ENCODE data around the gene JARID2. TPM values are rescaled to one million over a fixed set of nuclear protein-coding genes. Genes with fewer than 3 reads are reported as not detected.

Gene JARID2
- total and polyA plus RNA-seq, 9 of the 15 experiments (the other 6 are each of a cell fraction or from before 2014, with no cell fraction given) = 5.0 to 29.0 (median 15.6) TPM

DNA sequence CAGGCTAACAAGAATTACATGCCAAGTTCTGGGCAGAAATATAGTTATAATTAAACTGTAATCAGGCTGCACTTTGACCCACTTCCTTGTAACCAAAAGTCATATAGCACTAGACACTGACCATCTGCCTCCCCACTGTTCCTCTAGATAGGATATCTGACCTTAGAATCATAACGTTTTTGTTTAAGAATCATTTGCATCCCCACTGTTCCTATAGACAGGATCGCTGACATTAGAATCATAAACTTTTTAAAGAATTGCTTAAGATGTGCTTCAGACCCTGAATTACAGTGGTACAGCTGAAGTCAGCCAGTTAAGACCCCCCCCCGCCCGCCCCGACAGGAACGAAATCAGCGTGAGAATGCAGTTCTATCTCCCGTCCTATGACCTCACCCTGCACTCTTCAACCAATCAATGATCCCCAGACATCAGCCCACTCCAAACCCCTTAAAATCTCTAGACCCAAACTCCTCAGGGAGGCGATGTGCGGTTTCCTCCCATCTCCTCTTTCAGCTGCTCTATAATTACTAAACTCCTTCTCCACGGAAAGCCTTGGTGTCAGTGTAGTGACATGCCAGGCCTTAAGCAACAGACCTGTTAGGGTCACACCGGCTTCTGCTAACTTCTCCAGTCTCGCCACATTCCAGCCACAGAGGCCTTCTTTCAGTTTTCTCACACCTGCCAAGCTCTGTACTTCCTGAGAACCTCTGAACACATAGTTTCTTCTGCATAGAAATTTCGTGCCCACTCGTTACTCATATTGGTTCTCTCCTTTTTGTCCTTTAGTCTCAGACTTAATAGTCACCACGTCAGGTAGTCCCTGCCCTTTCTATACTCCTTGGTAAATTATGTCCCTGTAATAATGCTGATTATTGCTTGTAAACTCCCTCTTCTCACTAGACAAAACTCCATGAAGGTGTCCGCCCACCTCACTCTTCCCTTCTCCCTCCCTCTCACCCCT, 323.4 kb downstream of the JARID2 start:
- ChIA-PET CTCF (ENCODE audit: low intra/inter-chr PET ratio) (no interaction called here), POLR2A (interaction anchor here (0.6 to 1.8 kb wide), 8 partner anchors 9 to 928 kb away, joined by 3 to 9 read pairs (median 4); no protein-coding TSS in a partner anchor)
- ATAC-seq (peak; percentile 98), DNase-seq (ENCODE audit: extremely low read depth in 1 of 4, low spot score in 3 of 4) (peak; percentile 78 to 91 (median 86)), FAIRE-seq (peak; percentile 87)
- Histone ChIP-seq H3K27me3 (ENCODE audit: control insufficient read depth in 2 of 2, insufficient read depth in 2 of 2, low read length in 2 of 2) (no peaks in the 10 kb centered on the region), H3K4me1 (replicated peaks in 1 of 2; ENCODE audit: control insufficient read depth in 2 of 2, insufficient read depth in 2 of 2, low read length in 2 of 2) (peaks cover 6 to 28% of the 10 kb centered on the region in 2 experiments; a peak in 4 of 5 replicates), H2AFZ (ENCODE audit: low read depth, low read length) (peak overlapping the region; percentile 82), H4K20me1 (replicated peaks; ENCODE audit: control insufficient read depth, insufficient read depth, low read length) (no peaks in the 10 kb centered on the region), H3K27ac (ENCODE audit: extremely low read depth, low read depth, low read length) (peak overlapping the region; percentile 92), H3K4me3 (no peak overlapping the region), H3K79me2 (ENCODE audit: control insufficient read depth, insufficient read depth, low read length) (peaks cover 15% of the 10 kb centered on the region), H3K9me3 (replicated peaks; ENCODE audit: control insufficient read depth, insufficient read depth, low read depth, low read length) (peaks cover 4% of the 10 kb centered on the region; the same call in 1 of the 2 replicates), H3K4me2 (ENCODE audit: insufficient read depth, low read length) (peak overlapping the region; percentile 67), H3K36me3 (ENCODE audit: control insufficient read depth, insufficient read depth, low read length) (peaks cover 6% of the 10 kb centered on the region; the same call in 1 of the 3 replicates), H3K9ac (ENCODE audit: insufficient read depth in 1 of 2, low read depth in 2 of 2, low read length in 2 of 2) (peak overlapping the region; percentile 46 to 69; a peak in 3 of 4 replicates), H3K9me1 (ENCODE audit: control insufficient read depth, insufficient read depth, low read length) (no peaks in the 10 kb centered on the region)
- WGBS (ENCODE audit: insufficient coverage, low coverage, missing lambda C conversion rate) = 10% methylated on average over 17 of the region's 17 CpGs
- in situ Hi-C loops (cut with MboI) = no loop called here
- intact Hi-C loops (cut with micrococcal nuclease) = loop anchor here (1.0 kb wide), 2 partner anchors 14 to 52 kb away; no protein-coding TSS in a partner anchor
- TSS peak; percentile 56 for BruUV-seq (replicated peaks)
- TF ChIP-seq FOXK1 (CRISPR knock-in tag; IDR thresholded peaks at IDR 0.05; ENCODE audit: borderline replicate concordance) (peak; percentile 52; the same call in 1 of the 2 replicates), TAF7 (tag; IDR thresholded peaks at IDR 0.05) (no peak), SREBF1 (IDR thresholded peaks at IDR 0.05; ENCODE audit: borderline replicate concordance, low read depth, low read length) (peak; percentile 86; the same call in 1 of the 2 replicates), KAT7 (CRISPR knock-in tag; IDR thresholded peaks at IDR 0.05; ENCODE audit: borderline replicate concordance) (no peak), EZH2 (IDR thresholded peaks at IDR 0.05; ENCODE audit: borderline replicate concordance, low read depth, low read length) (no peak), ZNF695 (CRISPR knock-in tag; IDR thresholded peaks at IDR 0.05) (0 out of 2 replicates have a peak, but pooled peaks have one; percentile 32), ZNF76 (CRISPR knock-in tag; IDR thresholded peaks at IDR 0.05; ENCODE audit: borderline replicate concordance) (no peak), SP2 (IDR thresholded peaks at IDR 0.05; ENCODE audit: extremely low read depth, low read depth, low read length, poor library complexity, severe bottlenecking) (no peak)
- TF ChIP-seq, protein P1, sequence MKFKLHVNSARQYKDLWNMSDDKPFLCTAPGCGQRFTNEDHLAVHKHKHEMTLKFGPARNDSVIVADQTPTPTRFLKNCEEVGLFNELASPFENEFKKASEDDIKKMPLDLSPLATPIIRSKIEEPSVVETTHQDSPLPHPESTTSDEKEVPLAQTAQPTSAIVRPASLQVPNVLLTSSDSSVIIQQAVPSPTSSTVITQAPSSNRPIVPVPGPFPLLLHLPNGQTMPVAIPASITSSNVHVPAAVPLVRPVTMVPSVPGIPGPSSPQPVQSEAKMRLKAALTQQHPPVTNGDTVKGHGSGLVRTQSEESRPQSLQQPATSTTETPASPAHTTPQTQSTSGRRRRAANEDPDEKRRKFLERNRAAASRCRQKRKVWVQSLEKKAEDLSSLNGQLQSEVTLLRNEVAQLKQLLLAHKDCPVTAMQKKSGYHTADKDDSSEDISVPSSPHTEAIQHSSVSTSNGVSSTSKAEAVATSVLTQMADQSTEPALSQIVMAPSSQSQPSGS (CRISPR knock-in tag; IDR thresholded peaks at IDR 0.05) = no peak
- TF ChIP-seq, protein P2, sequence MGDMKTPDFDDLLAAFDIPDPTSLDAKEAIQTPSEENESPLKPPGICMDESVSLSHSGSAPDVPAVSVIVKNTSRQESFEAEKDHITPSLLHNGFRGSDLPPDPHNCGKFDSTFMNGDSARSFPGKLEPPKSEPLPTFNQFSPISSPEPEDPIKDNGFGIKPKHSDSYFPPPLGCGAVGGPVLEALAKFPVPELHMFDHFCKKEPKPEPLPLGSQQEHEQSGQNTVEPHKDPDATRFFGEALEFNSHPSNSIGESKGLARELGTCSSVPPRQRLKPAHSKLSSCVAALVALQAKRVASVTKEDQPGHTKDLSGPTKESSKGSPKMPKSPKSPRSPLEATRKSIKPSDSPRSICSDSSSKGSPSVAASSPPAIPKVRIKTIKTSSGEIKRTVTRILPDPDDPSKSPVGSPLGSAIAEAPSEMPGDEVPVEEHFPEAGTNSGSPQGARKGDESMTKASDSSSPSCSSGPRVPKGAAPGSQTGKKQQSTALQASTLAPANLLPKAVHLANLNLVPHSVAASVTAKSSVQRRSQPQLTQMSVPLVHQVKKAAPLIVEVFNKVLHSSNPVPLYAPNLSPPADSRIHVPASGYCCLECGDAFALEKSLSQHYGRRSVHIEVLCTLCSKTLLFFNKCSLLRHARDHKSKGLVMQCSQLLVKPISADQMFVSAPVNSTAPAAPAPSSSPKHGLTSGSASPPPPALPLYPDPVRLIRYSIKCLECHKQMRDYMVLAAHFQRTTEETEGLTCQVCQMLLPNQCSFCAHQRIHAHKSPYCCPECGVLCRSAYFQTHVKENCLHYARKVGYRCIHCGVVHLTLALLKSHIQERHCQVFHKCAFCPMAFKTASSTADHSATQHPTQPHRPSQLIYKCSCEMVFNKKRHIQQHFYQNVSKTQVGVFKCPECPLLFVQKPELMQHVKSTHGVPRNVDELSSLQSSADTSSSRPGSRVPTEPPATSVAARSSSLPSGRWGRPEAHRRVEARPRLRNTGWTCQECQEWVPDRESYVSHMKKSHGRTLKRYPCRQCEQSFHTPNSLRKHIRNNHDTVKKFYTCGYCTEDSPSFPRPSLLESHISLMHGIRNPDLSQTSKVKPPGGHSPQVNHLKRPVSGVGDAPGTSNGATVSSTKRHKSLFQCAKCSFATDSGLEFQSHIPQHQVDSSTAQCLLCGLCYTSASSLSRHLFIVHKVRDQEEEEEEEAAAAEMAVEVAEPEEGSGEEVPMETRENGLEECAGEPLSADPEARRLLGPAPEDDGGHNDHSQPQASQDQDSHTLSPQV (IDR thresholded peaks at IDR 0.05) = peak; percentile 90
- TF ChIP-seq, protein P3, sequence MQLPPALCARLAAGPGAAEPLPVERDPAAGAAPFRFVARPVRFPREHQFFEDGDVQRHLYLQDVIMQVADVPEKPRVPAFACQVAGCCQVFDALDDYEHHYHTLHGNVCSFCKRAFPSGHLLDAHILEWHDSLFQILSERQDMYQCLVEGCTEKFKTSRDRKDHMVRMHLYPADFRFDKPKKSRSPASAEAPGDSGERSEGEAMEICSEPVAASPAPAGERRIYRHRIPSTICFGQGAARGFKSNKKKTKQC (CRISPR knock-in tag; IDR thresholded peaks at IDR 0.05) = no peak
- TF ChIP-seq, protein P4, sequence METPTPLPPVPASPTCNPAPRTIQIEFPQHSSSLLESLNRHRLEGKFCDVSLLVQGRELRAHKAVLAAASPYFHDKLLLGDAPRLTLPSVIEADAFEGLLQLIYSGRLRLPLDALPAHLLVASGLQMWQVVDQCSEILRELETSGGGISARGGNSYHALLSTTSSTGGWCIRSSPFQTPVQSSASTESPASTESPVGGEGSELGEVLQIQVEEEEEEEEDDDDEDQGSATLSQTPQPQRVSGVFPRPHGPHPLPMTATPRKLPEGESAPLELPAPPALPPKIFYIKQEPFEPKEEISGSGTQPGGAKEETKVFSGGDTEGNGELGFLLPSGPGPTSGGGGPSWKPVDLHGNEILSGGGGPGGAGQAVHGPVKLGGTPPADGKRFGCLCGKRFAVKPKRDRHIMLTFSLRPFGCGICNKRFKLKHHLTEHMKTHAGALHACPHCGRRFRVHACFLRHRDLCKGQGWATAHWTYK (CRISPR knock-in tag; IDR thresholded peaks at IDR 0.05) = no peak

All from K562 (cell line).